Middle frontal gyrus (tissue), 1 donor: Measurements from ENCODE around the gene SIT1.

Experiments
- DNase-seq: peaks from one replicate; pipeline ENCODE4 v3.0.0-alpha.2; 2015; ENCODE audit warnings: low spot score; ENCODE audit errors: extremely low spot score

SIT1 gene, protein sequence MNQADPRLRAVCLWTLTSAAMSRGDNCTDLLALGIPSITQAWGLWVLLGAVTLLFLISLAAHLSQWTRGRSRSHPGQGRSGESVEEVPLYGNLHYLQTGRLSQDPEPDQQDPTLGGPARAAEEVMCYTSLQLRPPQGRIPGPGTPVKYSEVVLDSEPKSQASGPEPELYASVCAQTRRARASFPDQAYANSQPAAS

GRCh38 chr9:35650341-35651158 is at the start of gene SIT1:
TSS of gene SIT1 (minus strand) at chr9:35650931. CDS start at chr9:35650853, 78 bp downstream.
- no peak for DNase-seq

GRCh38 chr9:35700031-35700430 is 49.3 kb upstream of the SIT1 start:
- no peak for DNase-seq

DNA sequence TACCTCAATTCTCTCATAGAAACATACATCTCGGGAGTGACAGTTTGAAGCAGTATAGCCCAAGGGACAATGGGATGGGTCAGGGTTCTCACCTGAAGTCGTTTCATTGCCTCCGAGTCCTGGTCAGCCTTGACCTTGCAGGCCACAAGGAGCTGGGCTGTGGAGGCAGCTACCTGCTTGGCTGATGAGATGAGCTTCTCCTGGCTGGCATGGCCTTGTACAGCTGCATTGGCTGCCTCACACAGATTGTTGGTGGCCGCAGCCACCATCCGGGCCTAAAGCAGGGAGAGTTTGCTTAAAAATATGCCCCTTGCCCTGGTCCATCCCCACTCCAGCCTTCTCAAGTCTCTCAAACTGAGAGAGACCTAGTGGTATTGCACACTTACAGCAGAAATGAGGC is 47.5 kb upstream of the SIT1 start:
- DNase-seq: no peak

GRCh38 chr9:35697486-35697885 is 46.8 kb upstream of the SIT1 start:
- no peak for DNase-seq

DNA sequence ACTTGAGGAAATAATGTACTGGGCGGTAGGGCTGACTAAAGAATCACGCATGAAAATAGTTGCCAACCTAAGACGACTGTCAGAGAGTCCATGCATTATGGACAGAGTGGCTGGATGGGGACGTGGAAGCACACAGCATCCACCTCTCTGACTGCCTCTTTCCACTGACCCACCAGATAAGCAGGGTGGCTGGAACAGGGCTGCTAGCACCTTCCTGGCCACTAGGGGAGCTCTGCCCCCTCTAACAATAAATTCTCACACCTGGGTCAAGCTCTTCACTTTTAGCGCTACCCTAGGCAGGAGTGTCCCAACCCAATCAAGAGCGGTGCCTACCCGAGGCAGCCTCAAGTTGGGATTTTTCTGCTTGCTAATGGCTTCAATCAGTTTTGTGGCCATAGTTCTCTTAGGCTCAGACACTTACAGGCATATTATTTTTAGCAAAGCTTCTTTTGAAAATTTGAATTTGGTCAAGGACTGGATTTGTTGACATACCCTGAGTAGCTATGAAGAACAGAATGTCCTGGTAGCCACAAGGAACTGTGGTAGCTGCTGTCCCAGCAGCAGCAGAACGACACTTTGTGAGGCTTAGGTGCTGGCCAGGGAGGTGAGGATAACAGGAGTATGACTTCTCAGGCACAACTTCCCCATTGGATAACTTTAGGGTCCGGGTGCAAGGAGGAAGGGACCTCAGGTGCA is 45.9 kb upstream of the SIT1 start:
- DNase-seq: peak; percentile 15

- DNase-seq: no peak
Measured at GRCh38 chr9:35695943-35696401, 45.2 kb upstream of the SIT1 start.

DNA sequence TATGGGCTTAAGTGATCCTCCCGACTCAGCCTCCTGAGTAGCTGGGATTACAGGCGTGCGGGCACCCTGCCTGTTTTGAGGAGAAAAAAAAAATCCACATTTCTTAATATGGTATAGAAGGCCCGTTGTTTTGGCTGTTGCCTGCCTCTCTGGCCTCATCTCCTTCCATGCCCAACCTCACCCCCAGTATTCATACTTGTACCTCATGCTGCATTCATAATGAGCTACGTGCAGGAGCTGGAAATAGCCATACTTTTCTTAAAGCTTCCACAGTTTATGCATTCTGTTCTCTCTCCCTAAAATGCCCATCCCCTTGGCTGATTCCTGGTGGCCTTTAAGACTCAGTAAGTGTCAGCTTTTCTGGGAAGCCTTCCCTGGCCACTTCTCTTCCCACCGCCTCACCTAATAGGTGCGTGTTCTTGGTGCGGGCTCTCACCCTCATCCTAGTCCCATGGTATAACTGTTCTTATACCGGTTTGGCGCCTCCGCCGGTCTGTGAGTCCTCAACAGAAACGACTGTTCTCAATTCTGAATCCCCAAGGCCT is 41.1 kb upstream of the SIT1 start:
- DNase-seq: no peak

DNA sequence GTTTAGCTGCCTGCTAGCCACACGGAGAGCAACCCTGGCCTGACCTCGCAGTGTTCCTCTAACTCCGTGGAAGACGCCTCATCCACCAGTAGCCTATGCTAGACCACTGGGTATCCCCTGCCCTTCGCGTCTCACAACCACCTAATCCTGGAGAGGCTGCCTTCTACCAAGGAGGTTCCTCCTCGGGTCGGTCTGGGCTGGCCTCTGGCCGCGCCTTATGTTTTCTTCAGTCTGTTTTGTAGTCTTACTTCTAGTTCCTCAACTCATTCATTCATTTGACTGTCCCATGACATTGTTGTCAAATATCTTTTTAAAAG is 40.6 kb upstream of the SIT1 start:
- DNase-seq: no peak

DNA sequence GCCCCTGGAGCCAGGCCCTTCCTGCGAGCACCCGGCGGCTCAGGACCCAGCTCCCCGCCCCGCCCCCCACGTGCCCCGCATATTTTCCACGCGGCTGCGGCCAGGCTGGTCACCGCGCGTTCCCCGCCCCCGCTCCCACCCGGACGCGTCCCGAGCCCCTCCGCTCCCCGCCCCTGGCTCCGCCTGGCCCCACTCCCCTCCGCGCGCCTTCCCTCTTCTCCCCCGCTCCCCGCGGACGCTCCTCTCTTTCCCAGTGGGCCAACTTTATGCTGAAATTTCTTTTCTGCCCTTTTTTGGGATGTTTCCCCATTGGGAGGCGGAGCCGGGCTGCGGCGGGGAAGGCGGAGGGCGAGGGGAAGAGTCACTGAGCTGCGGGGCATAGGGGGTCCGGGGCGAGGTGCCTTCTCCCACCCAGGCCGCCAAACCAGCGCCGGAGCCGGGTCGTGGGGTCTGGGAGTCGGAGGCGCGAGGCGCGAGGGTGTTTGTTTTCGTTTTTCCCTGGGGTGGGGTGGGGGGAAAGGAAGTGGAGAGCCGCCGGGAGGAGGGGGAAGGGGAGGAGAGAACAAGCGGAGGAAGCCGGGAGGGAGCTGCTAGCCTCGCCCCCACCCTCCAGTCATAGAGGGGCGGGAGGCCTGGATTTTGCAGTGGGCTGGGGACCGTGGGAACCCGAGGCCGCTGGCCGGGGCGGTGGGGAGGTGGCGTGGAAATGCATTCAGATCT is 40.0 kb upstream of the SIT1 start:
- DNase-seq: no peak

- no peak for DNase-seq
Measured at GRCh38 chr9:35690294-35690613, 39.5 kb upstream of the SIT1 start.

- DNase-seq: no peak
Measured at GRCh38 chr9:35689542-35690293, 39.0 kb upstream of the SIT1 start, which contains the start of gene TPM2. TSS of gene TPM2 (minus strand) at chr9:35689925. CDS start at chr9:35689817, 108 bp downstream.

DNA sequence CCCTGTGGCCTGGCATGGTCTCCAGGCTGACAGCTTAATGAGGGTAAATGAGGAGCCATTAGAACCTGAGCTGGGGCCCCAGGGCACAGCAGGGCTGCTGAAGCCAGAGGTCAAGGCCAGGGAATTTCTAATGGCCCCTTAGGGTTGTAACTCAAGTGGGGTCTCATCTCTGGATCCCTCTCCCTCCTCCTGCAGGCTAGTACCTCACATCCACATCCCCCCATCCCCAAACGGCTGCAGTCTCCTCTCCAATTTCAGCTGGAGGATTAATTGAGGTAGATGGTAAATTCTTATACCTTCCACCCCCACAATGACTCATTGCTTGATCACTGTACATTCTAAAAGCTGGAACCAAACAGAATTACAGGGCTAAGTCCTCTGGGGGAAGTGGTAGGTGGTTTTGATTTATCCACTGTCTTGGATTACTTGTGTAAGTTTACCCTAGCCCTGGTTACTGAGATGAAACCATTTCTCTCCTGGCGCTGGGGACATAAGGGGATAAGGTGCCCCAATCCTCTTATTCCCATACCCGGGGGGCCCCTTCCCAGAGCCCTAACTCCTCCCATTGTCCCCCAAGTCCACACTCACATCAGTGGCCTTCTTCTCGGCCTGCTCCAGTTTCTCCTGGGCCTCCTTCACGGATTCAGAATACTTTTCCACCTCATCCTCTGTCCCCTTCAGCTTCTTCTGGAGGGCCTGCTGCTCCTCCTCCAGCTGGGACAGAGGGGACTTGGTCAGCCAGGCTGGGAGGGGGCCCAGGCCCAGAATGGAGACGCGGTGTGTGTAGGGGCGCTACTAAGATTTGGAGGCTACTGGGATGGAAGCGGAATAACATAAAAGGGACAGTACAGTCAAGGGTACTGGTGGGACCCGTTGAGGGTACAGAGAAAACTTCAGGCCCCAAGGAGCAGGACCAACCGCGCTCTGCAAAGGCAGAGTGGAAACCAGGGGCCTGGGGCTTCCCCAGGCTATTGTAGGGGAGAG is 38.1 kb upstream of the SIT1 start:
- peak; percentile 37 for DNase-seq

DNA sequence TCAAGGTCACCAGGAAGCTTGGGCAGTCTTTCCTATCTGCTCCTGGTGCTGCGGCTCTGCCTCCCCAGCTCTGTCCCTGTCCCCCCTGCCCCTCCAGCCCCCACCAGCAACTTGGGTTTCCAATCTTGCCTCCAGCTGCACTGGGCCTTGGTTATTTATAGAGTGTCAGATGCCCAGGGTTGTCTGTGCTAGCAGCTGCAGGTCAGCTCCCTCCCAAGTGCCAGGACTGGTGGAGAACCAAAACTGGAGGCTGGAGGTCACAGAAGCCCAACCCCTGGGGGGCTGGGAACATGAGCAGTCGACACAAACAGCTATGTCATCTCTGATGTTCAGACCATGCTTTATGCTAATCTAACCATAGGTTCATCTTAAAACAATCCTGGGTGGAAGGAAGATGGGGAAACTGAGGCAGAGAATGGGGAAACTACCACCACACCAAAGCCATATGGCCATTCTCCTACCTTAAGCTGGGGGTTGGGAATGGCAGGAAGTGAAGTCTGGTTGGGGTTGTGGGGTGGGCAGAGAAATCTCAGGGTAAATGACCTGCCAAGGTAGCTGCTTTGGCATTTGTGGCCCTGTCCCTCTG is 37.3 kb upstream of the SIT1 start:
- DNase-seq: no peak

- no peak for DNase-seq
Measured at GRCh38 chr9:35687306-35687705, 36.6 kb upstream of the SIT1 start.

DNA sequence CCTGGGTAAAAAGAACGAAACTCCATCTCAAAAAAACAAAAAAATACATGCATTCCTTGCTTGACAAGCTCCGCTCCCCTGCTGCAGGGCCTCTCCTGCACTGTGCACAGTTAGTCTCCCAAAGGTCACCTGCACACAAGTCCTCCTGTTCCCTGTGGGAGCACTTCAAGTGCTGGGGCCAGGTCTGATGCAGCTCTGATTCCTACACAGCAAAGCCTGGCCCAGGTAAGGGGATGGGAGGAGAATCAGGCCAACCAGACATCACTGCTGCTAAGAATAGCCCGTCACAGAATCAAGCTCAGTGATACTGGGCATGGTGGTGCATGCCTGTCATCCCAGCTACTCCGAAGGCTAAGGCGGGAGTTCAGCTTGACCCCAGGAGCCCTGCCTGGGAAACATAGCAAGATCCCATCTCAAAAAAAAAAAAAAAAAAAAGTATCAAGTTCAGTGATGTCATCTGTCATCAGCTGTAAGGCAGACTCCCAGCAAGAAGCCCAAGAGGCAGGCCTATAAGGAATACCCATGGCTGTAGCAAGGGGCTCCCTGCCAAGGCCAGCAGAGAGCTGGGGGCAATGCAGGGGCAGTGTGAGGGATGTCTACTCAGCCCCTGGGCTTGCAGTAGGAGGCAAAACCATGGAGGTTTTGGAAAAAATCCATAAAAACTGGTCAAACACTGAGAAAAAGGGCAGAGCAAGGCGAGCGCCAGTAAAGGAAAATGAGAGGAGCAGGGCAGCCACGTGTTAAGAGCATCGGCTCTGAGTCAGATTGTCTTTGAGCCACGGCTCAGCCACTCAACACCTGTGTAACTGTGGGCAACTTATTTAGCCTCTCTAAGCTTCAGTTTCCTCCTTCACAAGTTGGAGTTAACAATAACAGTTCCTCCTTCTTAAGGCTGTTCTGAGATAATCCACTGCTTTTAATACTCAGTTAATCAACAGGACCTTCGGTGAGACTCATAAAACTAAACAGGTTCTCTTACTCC is 35.8 kb upstream of the SIT1 start:
- no peak for DNase-seq

GRCh38 chr9:35685506-35685905 is 34.8 kb upstream of the SIT1 start:
- DNase-seq: no peak

GRCh38 chr9:35684921-35685320 is 34.2 kb upstream of the SIT1 start:
- no peak for DNase-seq

DNA sequence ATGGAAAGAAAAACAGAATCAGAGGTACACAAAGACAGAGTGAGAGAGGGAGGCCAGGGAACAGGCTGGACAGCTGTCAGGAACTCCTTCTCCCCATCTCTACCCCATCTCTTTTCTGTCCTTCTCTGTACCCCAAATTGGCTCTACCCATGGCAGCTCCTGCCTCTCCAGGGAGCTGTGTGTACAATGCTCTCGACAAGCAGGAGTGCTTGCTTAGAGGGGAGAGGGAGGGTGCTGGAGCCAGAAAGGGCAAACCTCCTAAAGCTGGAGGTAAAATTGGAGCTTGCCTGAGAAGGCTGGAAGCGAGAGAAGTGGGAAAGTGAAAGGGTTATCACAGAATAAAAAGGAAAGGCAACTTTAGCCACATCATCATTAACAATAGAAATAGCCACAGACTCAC is 32.6 kb upstream of the SIT1 start:
- DNase-seq: no peak
